NCI-H345 treated with DMSO at 0.1 percent for 48 hours (cell line): ENCODE results near the gene NRXN2.

ENCODE experiments used
- DNase-seq: peaks from one replicate; lab custom pipeline; 2025; ENCODE audit not compliant: unreplicated experiment; lab: John Stamatoyannopoulos, UW

NRXN2 gene

DNA sequence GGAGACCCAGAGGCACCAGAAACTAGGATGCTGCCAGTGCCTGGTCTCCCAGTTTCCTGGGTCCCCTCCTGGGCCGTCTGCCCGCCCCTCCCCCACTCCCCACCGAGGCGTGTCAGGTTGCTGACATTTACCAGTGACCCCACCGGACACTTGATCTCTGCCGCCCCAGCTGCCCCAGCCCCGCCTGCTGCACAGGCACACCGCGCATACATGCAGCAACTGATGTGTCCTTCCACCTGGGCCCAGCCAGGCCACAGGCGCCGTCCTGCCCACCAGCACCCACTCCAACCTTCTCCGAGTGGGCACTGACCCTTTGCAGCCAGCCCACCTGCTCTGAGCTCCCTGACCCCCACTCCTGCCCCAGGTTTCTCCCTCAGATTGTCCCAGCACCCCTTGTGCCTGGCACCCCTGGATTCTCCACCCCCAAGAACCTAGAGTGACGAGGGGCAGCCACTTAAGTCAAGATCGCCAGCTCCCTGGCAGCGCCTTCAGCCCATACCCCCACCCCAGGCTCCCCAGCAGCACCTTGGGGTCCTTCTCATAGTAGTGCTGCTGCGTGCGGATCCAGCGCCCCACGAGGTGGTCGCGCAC lies 36.2 kb upstream of the NRXN2 start:
- no peak for DNase-seq

- DNase-seq = no peak
These were observed 35.5 kb upstream of the NRXN2 start for GRCh38 chr11:64758330-64759079.

DNA sequence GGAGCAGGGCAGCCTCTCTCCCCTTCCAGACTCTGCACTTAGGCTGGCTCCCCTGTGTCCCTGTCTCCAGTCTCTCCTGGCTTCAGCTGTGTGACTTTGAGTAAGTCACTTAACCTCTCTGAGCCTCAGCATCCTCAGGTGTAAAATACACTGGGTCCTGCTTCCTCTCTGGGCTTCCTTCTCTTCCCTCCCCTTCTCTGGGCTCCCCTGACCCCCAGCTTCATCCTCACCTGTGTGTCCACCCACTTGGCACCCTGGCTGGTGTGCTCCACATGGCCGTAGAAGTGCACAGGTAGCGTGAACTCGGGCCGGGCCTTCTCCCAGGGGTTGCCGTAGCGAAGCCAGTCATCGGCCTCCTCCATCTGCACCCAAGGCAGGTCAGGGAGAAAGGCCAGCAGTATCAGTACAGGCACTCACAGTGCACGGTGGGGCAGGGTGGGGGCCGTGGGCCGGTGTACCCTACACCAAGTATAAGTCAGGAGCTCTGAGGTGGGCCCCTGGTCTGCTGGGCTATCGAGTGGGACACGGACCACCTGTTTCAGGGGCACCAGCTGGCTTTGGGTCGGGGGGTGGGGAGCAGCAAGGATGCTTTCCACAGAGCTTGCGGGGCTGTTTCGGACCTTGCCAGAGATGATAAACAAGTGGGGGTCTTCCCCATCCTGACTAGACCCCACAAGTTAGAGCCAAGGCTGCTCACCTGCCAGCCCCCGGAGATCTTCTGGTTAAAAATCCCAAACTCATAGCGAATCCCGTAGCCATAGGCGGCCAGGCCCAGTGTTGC lies 34.7 kb upstream of the NRXN2 start:
- DNase-seq = no peak

DNA sequence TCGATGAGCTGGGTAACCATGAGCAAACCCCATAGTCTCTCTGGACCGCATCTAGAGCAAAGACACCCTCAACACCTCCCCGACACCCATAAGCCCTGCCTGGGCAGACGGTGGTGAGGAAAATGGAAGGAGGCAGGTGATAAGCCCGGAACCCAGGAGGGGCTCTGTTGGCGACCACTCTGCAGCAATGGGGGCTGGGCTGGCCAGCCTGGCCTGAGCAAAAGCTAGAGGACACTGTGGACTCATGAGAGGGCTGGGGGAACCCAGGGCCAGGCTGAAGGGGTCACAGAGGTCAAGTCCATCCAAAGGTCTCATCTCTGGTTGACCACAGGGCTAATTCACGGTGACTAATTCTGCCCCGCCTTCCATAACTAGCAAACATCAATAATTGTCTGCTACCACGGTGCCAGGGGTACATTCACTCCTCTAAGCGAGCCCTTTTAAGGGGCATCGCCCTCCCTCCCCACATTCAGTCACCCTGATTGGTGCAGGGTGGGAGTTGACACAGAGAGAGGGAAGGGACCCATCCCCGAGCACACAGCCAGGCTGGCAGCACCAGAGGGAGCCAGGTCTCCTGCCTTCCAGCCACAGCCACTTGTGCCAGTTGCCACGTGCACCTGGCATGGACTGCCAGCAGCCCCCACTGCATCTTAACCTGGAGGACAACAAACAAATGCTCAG lies 32.8 kb upstream of the NRXN2 start:
- DNase-seq = no peak

GRCh38 chr11:64754919-64755662 lies 32.1 kb upstream of the NRXN2 start:
- DNase-seq = no peak

DNA sequence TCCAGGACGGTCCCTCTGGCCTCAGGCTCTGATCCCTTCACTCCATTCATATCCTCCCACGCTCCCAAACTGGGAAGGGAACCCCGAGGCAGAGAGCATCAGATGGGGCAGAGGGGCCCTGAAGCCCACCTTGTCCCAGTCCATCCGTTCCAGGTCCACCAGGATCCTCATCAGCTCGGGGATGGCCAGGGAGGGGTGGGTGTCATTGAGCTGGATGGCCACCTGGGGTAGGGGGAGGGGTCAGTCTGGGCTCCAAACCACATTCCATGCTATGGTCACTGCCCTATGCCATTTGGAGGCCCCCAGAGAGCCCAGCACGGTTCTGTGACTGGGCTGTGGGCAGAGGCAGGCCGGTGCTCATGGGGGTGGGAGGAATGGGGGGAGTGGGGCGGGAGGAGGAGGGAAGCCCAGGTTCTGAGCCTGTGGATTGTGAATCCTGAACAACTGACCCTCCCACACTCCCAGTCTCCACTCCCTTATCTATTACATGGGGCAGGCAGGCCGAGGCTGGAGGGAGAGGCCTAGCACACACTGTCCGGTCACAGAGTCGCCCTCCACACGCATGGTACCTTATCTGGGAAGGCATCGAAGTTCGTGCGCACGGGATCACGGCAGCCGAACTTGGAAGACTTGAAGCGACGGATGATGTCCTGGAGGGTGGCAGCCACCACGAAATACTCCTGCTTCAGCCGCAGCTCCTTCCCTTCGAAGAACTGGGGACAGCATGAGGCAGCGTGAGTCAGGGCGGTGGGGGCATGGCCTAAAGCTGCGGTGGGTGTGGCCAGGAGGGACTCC lies 31.3 kb upstream of the NRXN2 start:
- DNase-seq = no peak

DNA sequence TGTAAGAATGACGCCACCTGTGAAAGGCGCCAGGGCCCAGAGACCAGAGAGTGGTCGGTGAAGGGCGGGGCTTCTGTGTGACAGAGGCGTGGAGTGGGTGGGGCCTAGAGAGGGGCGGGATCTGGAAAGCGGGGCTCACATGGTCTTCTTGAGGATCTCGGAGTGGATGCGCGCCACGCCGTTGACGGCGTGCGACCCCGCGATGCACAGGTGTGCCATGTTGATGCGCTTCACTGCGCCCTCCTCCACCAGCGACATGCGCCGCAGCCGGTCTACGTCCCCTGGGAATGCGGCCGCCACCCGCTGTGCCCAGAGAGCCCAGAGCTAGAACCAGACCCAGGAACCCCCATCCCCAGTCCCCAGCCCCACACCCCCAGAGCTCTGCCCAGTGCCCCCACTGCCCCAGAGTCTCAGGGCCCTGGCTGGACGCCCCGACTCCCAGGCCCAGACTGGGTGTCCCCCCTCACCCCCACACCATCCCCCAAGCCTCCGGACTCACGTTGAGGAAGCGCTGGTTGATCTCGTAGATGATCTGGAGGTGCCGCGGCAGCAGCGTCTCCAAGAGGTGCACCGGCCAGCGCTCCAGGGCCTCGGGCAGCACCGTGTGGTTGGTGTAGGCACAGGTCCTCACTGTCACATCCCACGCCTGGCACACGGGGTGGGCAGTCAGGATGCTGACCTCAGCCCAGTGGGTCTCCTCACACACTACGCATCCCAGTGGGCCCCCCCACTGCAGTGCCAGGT lies 30.6 kb upstream of the NRXN2 start:
- no peak for DNase-seq

DNA sequence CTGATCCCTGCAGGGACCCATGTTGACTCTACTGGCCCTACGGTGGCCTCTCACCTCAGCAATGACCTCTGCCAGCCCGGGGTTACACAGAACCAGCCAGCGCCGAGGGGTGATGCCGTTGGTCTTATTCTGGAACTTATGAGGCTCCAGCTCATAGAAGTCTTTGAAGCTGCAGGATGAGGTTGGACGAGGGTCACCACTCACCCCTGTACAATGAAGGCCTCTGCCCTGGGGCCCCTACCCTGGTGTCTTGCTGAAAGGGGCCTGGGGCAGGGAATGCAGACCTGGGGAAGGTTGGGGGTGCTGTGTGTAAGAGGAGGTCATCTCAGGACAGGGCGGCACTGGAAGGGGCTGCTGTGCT lies 30.0 kb upstream of the NRXN2 start:
- DNase-seq = no peak

DNA sequence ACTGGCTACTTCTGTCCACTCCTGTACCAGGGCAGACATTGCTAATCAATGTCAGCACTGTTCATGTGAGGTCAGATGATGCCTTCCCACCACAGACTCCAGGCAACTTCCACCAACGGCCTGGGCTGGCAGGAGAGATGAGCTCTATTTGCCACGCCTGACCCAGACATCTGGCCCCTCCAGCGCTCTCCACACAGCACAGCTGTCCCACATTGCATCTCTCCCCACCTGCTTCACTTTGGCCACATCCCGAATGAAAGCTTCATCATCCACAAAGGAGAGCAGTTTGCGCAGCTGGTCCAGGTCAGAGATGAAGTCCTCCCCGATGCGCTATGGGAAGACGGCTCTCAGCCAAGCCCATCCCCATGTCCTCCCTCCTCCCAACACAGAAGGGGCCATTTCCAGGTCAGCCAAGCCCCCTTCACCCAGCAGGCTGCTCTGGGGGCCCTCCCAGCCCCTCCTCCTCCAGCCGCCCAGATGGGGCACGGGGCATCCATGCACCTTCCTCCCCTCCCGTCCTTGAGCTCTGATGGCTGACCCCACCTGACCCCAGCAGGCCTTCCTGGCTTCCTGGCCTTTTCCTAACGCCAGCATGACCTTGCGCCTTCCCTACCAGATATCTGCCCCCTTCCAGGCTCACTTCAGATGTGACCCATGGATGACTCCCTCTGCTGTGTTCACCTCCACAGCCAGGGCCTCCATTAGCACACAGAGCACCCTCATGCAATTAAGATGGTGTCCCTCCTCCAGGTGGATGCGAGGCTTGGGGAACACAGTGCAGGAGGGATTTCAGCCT lies 29.4 kb upstream of the NRXN2 start:
- no peak for DNase-seq

GRCh38 chr11:64751580-64751979 lies 28.6 kb upstream of the NRXN2 start:
- no peak for DNase-seq

DNA sequence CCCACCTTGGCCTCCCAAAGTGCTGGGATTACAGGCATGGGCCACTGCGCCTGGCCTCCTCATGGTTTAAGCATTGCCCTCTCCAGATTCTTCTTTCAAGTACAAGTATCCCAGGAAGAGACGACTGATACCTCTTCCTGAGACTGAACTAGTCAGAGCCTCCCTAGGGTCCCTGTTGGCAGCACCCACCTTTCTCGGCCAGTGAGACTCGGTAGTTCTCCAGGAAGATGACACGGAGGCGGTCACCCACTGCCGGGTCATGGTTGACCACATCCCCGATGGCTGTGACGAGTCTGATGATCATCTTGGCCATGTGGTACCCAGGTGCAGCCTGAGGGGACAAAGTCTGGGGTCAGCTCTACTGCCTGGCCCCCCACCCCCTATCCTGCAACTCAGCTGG lies 28.1 kb upstream of the NRXN2 start:
- DNase-seq = no peak

- no peak for DNase-seq
These were observed 27.5 kb upstream of the NRXN2 start for GRCh38 chr11:64750361-64751054.

DNA sequence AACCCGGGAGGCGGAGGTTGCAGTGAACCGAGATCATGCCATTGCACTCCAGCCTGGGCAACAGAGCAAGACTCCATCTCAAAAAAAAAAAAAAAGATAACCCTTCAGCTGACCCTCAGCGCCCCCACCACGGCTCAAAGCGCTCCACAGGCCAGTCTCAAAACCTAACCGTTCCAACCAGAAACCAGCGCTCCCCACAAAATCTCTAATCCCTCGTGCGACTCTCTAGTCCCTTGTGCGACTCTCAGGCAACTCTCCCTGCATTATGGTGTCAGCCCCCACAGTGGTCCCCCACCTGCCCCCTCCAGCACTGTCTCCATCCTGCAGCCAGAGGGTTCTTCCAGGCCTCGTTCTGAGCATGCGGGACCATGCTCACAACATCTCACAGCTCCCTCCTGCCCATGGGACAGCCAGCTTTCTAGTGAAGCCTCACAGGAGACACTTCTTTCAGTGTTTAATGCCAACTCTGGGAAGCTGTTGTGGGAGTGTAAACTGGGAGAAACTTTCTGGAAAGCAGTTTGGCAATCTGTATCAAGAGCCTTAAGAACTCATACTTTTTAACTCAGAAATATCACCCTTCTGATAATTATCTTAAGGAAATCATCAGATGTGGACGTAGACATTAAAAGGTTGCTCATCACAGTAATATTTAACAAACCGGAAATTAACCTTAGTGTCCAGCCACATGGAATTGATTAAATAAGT lies 25.1 kb upstream of the NRXN2 start:
- DNase-seq = no peak

- no peak for DNase-seq
These were observed 23.5 kb upstream of the NRXN2 start for GRCh38 chr11:64746486-64746885.

- no peak for DNase-seq
These were observed 22.7 kb upstream of the NRXN2 start for GRCh38 chr11:64745521-64746328.

- DNase-seq = no peak
These were observed 22.2 kb upstream of the NRXN2 start for GRCh38 chr11:64745189-64745520.
